Prostate gland (tissue), 2 donors: ENCODE data around the gene CCDC148.

Source experiments
- POLR2AphosphoS5 ChIP-seq: sonication (generic); formaldehyde crosslinking; IDR thresholded peaks from one replicate; pipeline ENCODE4 v1.6.1; 2017; ENCODE audit warnings: antibody characterized with exemption
- TF ChIP-seq, protein P1 (sequence below), 4 experiments: fragments of 200-600 bp in 2 of 4; fragments of 450-650 bp in 2 of 4; sonication (generic) in 2 of 4; IDR thresholded peaks; 1 replicate in 3 of 4; 2 replicates in 1 of 4; pipeline ENCODE4 v1.5.1; 2016 to 2019; ENCODE audit warnings: antibody characterized with exemption in 4 of 4, mild to moderate bottlenecking in 2 of 4, moderate library complexity in 2 of 4

DNA sequence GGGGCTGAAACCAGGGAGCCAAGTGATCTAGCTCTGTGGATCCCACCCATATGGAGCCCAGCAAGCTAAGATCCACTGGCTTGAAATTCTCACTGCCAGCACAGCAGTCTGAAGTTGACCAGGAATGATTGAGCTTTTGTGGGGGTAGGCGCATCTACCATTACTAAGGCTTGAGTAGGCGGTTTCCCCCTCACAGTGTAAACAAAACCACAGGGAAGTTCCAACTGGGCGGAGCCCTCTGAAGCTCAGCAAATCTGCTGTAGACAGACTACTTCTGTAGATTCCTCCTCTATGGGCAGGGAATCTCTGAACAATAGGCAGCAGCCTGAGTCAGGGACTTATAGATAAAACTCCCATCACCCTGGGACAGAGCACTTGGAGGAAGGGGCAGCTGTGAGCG lies 96.7 kb downstream of the CCDC148 start:
- TF ChIP-seq POLR2AphosphoS5 = no peak
- TF ChIP-seq, protein P1, sequence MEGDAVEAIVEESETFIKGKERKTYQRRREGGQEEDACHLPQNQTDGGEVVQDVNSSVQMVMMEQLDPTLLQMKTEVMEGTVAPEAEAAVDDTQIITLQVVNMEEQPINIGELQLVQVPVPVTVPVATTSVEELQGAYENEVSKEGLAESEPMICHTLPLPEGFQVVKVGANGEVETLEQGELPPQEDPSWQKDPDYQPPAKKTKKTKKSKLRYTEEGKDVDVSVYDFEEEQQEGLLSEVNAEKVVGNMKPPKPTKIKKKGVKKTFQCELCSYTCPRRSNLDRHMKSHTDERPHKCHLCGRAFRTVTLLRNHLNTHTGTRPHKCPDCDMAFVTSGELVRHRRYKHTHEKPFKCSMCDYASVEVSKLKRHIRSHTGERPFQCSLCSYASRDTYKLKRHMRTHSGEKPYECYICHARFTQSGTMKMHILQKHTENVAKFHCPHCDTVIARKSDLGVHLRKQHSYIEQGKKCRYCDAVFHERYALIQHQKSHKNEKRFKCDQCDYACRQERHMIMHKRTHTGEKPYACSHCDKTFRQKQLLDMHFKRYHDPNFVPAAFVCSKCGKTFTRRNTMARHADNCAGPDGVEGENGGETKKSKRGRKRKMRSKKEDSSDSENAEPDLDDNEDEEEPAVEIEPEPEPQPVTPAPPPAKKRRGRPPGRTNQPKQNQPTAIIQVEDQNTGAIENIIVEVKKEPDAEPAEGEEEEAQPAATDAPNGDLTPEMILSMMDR (IDR thresholded peaks at IDR 0.05) = no peak
